ENCODE data around the gene SCPEP1. TPM values are rescaled to one million over a fixed set of nuclear protein-coding genes. Genes with fewer than 3 reads are reported as not detected.
"Not testable (repeated sequence)": the region's sequence is repeated elsewhere in the genome, so short reads cannot be mapped to it uniquely, and the experiment has no call there.

Gene SCPEP1
- total and polyA plus RNA-seq, 5 donors from 2014 or later: 14.5 to 24.9 (median 23.0) TPM

DNA sequence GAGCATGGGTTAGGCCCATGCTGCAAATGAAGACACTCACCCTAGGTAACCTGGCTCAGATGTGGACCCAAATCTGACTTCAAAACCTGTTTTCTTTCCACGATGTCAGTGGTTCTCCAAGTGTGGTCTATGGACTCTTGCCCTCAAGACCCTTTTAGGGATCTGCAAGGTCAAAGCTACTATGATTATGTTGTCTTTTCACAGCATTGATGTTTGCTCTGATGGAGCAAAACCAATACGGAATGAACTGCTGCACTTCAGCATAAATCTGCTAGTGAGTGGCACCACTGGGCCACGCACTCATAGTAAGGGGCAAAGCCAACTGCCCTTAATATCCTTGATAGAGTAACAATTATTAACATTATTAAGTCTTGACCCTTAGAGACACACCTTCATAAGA, 42.5 kb upstream of the SCPEP1 start:
- DNase-seq (no peak), ATAC-seq (ENCODE audit: low read depth in 2 of 2) (no peak)
- H3K36me3 Mint-ChIP-seq: peaks cover 35% of the 10 kb centered on the region
- H3K27me3 Mint-ChIP-seq: no peaks in the 10 kb centered on the region
- H3K27me3 ChIP-seq (ENCODE audit: control insufficient read depth, insufficient read depth, low read length): no peaks in the 10 kb centered on the region
- H3K9me3 ChIP-seq (ENCODE audit: control insufficient read depth in 2 of 2, low read length in 2 of 2): peaks cover 4 to 8% of the 10 kb centered on the region in 2 experiments
- peak overlapping the region in 1 of 3 donors; percentile 63 for H3K27ac Mint-ChIP-seq
- H3K4me3 ChIP-seq (ENCODE audit: low read depth, low read length): no peak overlapping the region
- H3K4me1 Mint-ChIP-seq: peaks cover 0 to 7% (median 3%) of the 10 kb centered on the region in 4 donors
- H3K36me3 ChIP-seq (ENCODE audit: control insufficient read depth, insufficient read depth, low read length): peaks cover 47% of the 10 kb centered on the region
- no peaks in the 10 kb centered on the region for H3K4me1 ChIP-seq (ENCODE audit: control insufficient read depth, insufficient read depth, low read length, poor library complexity, severe bottlenecking)
- no peak overlapping the region for H3K4me3 Mint-ChIP-seq
- no peak overlapping the region for H3K27ac ChIP-seq (ENCODE audit: insufficient read depth, low read length, poor library complexity, severe bottlenecking)
- peaks cover 0 to 5% (median 0%) of the 10 kb centered on the region in 7 donors for H3K9me3 Mint-ChIP-seq

DNA sequence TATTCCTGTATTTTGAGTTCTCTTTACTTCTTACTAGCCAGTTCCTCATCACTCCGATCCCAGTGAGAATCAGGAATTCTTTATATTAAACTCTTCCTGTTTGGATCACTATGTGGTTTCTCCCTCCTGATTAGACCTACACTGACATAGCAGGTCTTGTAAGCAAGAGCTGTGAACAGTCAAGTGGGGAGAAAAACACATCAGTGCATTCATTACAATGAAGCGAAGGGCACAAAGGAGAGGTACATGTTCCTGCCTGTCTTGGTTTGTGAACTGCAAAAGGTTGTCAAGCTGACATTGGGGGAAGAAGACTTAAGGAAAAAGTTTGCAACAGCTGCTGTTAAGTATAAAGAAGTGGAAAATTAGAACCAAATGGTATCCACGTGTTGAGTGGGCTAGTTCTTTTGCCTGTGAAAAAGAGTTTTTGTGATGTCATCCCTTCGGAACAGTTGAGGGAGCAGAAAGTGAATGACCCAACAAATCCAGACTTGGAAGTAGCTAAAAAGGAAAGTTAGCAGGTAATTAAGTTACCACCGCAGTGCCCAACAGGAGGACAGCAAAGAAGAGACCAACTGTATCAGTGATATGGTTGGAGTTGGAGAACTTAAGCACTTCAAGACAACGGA, 41.1 kb upstream of the SCPEP1 start:
- H3K4me1 Mint-ChIP-seq: peaks cover 3 to 7% (median 3%) of the 10 kb centered on the region in 4 donors
- ATAC-seq (ENCODE audit: low read depth in 2 of 2): no peak
- H3K36me3 Mint-ChIP-seq: peaks cover 43% of the 10 kb centered on the region
- H3K27ac Mint-ChIP-seq: peak overlapping the region in 1 of 3 donors; percentile 42
- no peaks in the 10 kb centered on the region for H3K9me3 ChIP-seq (ENCODE audit: control insufficient read depth in 2 of 2, low read length in 2 of 2)
- no peaks in the 10 kb centered on the region for H3K9me3 Mint-ChIP-seq
- no peak overlapping the region for H3K4me3 Mint-ChIP-seq
- H3K4me3 ChIP-seq (ENCODE audit: low read depth, low read length): no peak overlapping the region
- H3K4me1 ChIP-seq (ENCODE audit: control insufficient read depth, insufficient read depth, low read length, poor library complexity, severe bottlenecking): no peaks in the 10 kb centered on the region
- DNase-seq: no peak
- H3K27me3 Mint-ChIP-seq: no peaks in the 10 kb centered on the region
- H3K36me3 ChIP-seq (ENCODE audit: control insufficient read depth, insufficient read depth, low read length): peaks cover 57% of the 10 kb centered on the region
- H3K27me3 ChIP-seq (ENCODE audit: control insufficient read depth, insufficient read depth, low read length): no peaks in the 10 kb centered on the region
- no peak overlapping the region for H3K27ac ChIP-seq (ENCODE audit: insufficient read depth, low read length, poor library complexity, severe bottlenecking)

DNA sequence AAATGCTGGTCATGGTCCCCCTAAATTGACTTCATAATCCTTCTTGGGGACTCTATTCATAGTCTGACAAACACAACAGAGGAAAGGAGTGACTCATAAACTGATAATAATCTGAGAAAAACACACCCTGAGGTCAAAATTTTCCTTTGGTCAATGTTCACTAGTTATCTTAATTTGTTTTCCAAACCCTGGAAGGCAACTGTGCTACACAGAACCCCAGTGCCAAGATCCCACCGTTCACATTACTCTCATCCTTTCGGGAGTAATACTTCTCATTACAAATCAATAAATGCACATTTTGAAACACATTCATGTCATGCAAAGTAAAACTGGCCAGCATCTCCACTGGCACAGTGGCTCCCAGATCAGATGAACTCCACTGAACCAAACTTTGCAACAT, 40.2 kb upstream of the SCPEP1 start:
- H3K9me3 Mint-ChIP-seq: no peaks in the 10 kb centered on the region
- H3K4me3 Mint-ChIP-seq: no peak overlapping the region
- Histone ChIP-seq H3K9me3 (ENCODE audit: control insufficient read depth in 2 of 2, low read length in 2 of 2) (no peaks in the 10 kb centered on the region), H3K4me1 (ENCODE audit: control insufficient read depth, insufficient read depth, low read length, poor library complexity, severe bottlenecking) (no peaks in the 10 kb centered on the region), H3K36me3 (ENCODE audit: control insufficient read depth, insufficient read depth, low read length) (peaks cover 61% of the 10 kb centered on the region), H3K4me3 (ENCODE audit: low read depth, low read length) (no peak overlapping the region), H3K27ac (ENCODE audit: insufficient read depth, low read length, poor library complexity, severe bottlenecking) (no peak overlapping the region), H3K27me3 (ENCODE audit: control insufficient read depth, insufficient read depth, low read length) (no peaks in the 10 kb centered on the region)
- no peaks in the 10 kb centered on the region for H3K27me3 Mint-ChIP-seq
- H3K36me3 Mint-ChIP-seq: peaks cover 46% of the 10 kb centered on the region
- DNase-seq: no peak
- H3K27ac Mint-ChIP-seq: no peak overlapping the region
- H3K4me1 Mint-ChIP-seq: peaks cover 3 to 7% (median 5%) of the 10 kb centered on the region in 4 donors
- no peak for ATAC-seq (ENCODE audit: low read depth in 2 of 2)

DNA sequence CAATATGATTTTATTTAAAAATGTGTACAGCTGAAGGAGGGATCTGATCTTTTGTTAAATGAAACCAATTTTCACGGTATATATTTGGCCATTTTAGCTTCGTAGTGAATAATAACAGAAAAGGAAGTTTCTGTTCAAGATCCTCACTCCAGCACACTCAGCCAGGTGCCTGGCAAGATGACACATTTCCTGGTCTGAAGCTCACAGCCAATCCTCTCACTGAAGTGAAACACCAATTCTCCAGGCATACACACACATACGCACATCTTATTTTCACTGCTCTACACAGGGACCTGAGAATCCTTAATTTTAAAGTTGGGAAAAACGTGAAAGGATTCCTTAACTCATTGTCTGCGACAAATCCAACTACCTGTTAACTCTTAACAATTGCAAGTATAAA, 39.7 kb upstream of the SCPEP1 start:
- H3K4me3 Mint-ChIP-seq; H3K27me3 ChIP-seq (ENCODE audit: control insufficient read depth, insufficient read depth, low read length); H3K4me3 ChIP-seq (ENCODE audit: low read depth, low read length); H3K4me1 Mint-ChIP-seq; H3K4me1 ChIP-seq (ENCODE audit: control insufficient read depth, insufficient read depth, low read length, poor library complexity, severe bottlenecking); H3K9me3 ChIP-seq (ENCODE audit: control insufficient read depth in 2 of 2, low read length in 2 of 2); H3K27ac Mint-ChIP-seq; H3K27me3 Mint-ChIP-seq; H3K9me3 Mint-ChIP-seq; H3K27ac ChIP-seq (ENCODE audit: insufficient read depth, low read length, poor library complexity, severe bottlenecking); ATAC-seq (ENCODE audit: low read depth in 2 of 2): not testable (repeated sequence)
- peaks cover 48% of the 10 kb centered on the region for H3K36me3 Mint-ChIP-seq
- DNase-seq: peak in 1 of 3 donors; percentile 14
- H3K36me3 ChIP-seq (ENCODE audit: control insufficient read depth, insufficient read depth, low read length): peaks cover 61% of the 10 kb centered on the region

DNA sequence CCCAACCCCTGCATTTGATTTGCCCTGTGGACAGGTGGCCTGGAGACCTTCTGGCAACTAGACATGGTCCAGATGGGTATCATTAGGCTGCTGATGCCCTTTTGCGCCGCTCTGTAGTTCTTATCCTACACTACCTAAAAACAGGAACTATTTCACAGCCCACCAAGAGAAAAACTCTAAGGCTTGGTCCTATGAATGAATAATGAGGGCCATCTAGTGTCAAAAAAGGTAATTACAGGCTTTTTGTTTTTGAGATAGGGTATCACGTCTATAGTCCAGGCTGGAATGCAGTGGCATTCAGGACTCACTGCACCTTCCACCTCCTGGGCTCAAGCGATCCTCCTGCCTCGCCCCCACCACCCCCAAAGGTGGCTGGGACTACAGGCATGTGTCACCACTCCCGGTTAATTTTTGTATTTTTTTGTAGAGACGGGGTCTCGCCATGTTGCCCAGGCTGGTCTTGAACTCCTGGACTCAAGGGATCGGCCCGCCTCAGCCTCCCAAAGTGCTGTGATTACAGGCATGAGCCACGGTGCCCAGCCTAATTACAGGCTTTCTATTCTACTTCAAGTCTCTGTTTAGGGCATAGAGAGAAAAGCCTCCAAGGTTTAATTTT, 38.0 kb upstream of the SCPEP1 start:
- H3K9me3 Mint-ChIP-seq: no peaks in the 10 kb centered on the region
- Histone ChIP-seq H3K9me3 (ENCODE audit: control insufficient read depth in 2 of 2, low read length in 2 of 2) (no peaks in the 10 kb centered on the region), H3K36me3 (ENCODE audit: control insufficient read depth, insufficient read depth, low read length) (peaks cover 65% of the 10 kb centered on the region), H3K27ac (ENCODE audit: insufficient read depth, low read length, poor library complexity, severe bottlenecking) (no peak overlapping the region), H3K4me3 (ENCODE audit: low read depth, low read length) (no peak overlapping the region), H3K4me1 (ENCODE audit: control insufficient read depth, insufficient read depth, low read length, poor library complexity, severe bottlenecking) (no peaks in the 10 kb centered on the region), H3K27me3 (ENCODE audit: control insufficient read depth, insufficient read depth, low read length) (no peaks in the 10 kb centered on the region)
- no peaks in the 10 kb centered on the region for H3K27me3 Mint-ChIP-seq
- H3K4me1 Mint-ChIP-seq: peaks cover 3 to 7% (median 5%) of the 10 kb centered on the region in 4 donors
- H3K27ac Mint-ChIP-seq: peak overlapping the region in 1 of 3 donors; percentile 57
- no peak overlapping the region for H3K4me3 Mint-ChIP-seq
- peaks cover 45% of the 10 kb centered on the region for H3K36me3 Mint-ChIP-seq
- peak in 2 of 3 donors; percentile 61 to 71 for DNase-seq
- peak in 1 of 2 donors; percentile 57 for ATAC-seq (ENCODE audit: low read depth in 2 of 2)

DNA sequence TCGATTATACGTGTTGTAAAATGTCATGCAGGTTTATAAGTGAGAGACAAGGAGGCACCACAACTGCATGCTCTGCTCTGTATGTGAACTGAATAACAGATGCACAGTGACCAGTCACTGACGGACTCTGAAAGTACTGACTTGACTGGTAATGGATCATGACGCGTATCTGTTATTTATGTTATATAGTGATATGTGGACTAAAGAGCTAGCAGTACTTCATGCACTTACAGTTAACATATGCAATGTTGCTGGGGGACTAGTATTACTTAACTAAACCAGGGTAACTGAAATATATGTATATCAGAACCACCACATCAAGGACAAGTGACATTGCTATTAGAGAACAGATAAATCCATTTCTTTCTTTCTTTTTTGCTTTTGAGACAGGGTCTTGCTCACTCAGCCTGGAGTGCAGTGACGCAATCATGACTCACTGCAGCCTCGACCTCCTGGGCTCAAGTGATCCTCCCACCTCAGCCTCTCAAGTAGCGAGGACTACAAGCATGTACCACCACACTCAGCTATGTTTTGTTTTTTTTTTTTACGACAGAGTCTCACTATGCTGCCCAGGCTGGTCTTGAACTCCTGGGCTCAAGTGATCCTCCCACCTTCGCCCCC, 34.3 kb upstream of the SCPEP1 start:
- H3K36me3 Mint-ChIP-seq: peaks cover 48% of the 10 kb centered on the region
- Histone ChIP-seq H3K9me3 (ENCODE audit: control insufficient read depth in 2 of 2, low read length in 2 of 2) (no peaks in the 10 kb centered on the region), H3K27ac (ENCODE audit: insufficient read depth, low read length, poor library complexity, severe bottlenecking) (no peak overlapping the region), H3K36me3 (ENCODE audit: control insufficient read depth, insufficient read depth, low read length) (peaks cover 56% of the 10 kb centered on the region), H3K27me3 (ENCODE audit: control insufficient read depth, insufficient read depth, low read length) (no peaks in the 10 kb centered on the region), H3K4me3 (ENCODE audit: low read depth, low read length) (no peak overlapping the region), H3K4me1 (ENCODE audit: control insufficient read depth, insufficient read depth, low read length, poor library complexity, severe bottlenecking) (no peaks in the 10 kb centered on the region)
- H3K9me3 Mint-ChIP-seq: no peaks in the 10 kb centered on the region
- ATAC-seq (ENCODE audit: low read depth in 2 of 2) (no peak), DNase-seq (no peak)
- peaks cover 3 to 14% (median 5%) of the 10 kb centered on the region in 4 donors for H3K4me1 Mint-ChIP-seq
- no peak overlapping the region for H3K4me3 Mint-ChIP-seq
- H3K27ac Mint-ChIP-seq: peak overlapping the region in 1 of 3 donors; percentile 20
- H3K27me3 Mint-ChIP-seq: no peaks in the 10 kb centered on the region

DNA sequence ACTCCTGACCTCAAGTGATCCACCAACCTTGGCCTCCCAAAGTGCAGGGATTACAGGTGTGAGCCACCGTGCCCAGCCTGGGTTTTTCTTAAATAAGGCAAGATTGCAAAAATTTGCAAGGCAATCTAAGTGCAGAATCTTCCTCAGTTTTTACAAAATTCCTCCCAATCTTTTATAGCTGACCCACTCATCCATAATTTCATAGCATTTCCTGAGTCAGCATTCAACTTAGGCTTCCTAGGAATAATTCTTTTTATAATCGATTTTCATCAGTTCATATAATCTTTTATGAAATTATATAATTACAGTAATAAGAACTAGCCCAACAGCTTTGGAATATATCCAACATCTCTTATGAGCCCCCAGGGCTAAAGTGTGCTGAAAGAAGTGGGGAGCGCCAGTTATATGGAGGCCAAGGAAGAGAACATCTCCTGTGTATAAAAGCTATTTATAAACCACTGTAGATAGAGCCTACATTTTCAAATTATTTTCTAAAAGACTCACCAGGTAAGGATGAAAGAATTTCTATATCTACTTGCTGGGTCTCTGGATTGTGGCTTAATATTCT, 31.9 kb upstream of the SCPEP1 start:
- no peak overlapping the region for H3K4me3 ChIP-seq (ENCODE audit: low read depth, low read length)
- peaks cover 0 to 1% (median 0%) of the 10 kb centered on the region in 7 donors for H3K9me3 Mint-ChIP-seq
- peaks cover 52% of the 10 kb centered on the region for H3K36me3 Mint-ChIP-seq
- no peak overlapping the region for H3K27ac ChIP-seq (ENCODE audit: insufficient read depth, low read length, poor library complexity, severe bottlenecking)
- H3K4me1 ChIP-seq (ENCODE audit: control insufficient read depth, insufficient read depth, low read length, poor library complexity, severe bottlenecking): no peaks in the 10 kb centered on the region
- ATAC-seq (ENCODE audit: low read depth in 2 of 2) (no peak), DNase-seq (no peak)
- peaks cover 13 to 31% (median 14%) of the 10 kb centered on the region in 4 donors for H3K4me1 Mint-ChIP-seq
- no peaks in the 10 kb centered on the region for H3K9me3 ChIP-seq (ENCODE audit: control insufficient read depth in 2 of 2, low read length in 2 of 2)
- no peaks in the 10 kb centered on the region for H3K27me3 ChIP-seq (ENCODE audit: control insufficient read depth, insufficient read depth, low read length)
- no peaks in the 10 kb centered on the region for H3K27me3 Mint-ChIP-seq
- H3K4me3 Mint-ChIP-seq: no peak overlapping the region
- peaks cover 60% of the 10 kb centered on the region for H3K36me3 ChIP-seq (ENCODE audit: control insufficient read depth, insufficient read depth, low read length)
- H3K27ac Mint-ChIP-seq: peak overlapping the region in 1 of 3 donors; percentile 32

Measured in CD4-positive, CD25-positive, alpha-beta regulatory T cell (primary cell).